ENCODE measurements around the gene STAT6.

The STAT6 gene

DNA sequence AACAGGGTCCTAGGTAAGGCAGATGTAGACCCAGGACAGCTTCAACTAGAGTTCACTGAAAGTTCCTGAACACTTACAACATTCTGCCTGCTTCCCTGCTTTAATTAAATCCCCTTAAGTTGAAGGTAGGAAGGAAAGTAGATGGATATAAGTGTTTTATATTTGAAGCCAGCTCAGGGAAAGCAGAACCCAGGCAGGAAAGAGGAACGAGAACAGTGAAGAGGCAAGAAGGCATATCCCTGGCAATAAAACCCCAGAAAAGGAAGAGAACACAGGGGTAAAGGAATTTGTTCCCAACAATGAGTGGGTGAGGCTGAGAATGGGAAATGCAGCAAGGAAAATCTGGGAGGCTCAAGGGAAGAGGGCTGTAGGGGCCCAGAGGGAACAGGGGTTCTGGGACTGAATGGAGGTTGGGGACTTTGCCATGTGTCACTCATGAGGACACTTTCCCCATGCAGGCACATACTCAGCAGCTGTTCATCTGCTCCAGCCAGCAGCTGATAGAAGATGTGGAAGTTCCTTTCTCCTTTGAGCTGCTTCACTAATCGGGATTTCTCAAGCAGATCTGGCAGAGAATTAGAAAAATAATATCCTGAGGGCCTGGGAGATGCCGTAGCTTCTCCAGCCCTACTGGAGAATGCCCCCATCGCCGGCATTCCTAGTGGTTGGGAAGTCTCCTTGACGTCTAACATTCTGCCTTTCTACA lies 64.9 kb downstream of the STAT6 start:
- no peaks in the 10 kb centered on the region for H3K36me3 Mint-ChIP-seq
- H3K4me3 Mint-ChIP-seq = no peak overlapping the region
- H3K9me3 Mint-ChIP-seq = no peaks in the 10 kb centered on the region
- H3K27me3 Mint-ChIP-seq = no peaks in the 10 kb centered on the region
- H3K27ac Mint-ChIP-seq = no peak overlapping the region
- H3K4me1 Mint-ChIP-seq = peaks cover 28% of the 10 kb centered on the region
